HepG2 (cell line): ENCODE results near the gene GGA3. TPM values are rescaled to one million over a fixed set of nuclear protein-coding genes. Genes with fewer than 3 reads are reported as not detected.

ENCODE experiments used
- EZH2 ChIP-seq: conservative IDR thresholded peaks from 2 replicates; pipeline ENCODE4 v1.6.1; 2012; ENCODE audit warnings: mild to moderate bottlenecking, low read depth, low read length, moderate library complexity
- HOXA5 ChIP-seq: sonication (generic); formaldehyde crosslinking; IDR thresholded peaks from 2 replicates; pipeline ENCODE4 v1.4.0; 2020; ENCODE audit warnings: missing genetic modification reagents
- IKZF1 ChIP-seq: fragments of 450-650 bp; IDR thresholded peaks from 2 replicates; pipeline ENCODE4 v1.7.1; 2016
- LCORL ChIP-seq, 2 experiments: fragments of 450-650 bp in 1 of 2; sonication (generic) in 1 of 2; formaldehyde crosslinking in 1 of 2; IDR thresholded peaks; 2 replicates each; pipeline versions ENCODE4 v1.5.0 to v1.6.1; 2017 to 2020; ENCODE audit warnings: antibody characterized with exemption in 1 of 2, missing genetic modification reagents in 1 of 2
- MEF2D ChIP-seq: sonication (generic); formaldehyde crosslinking; IDR thresholded peaks from 2 replicates; pipeline ENCODE4 v1.5.1; 2020; ENCODE audit warnings: mild to moderate bottlenecking, missing genetic modification reagents
- MIXL1 ChIP-seq: IDR thresholded peaks from 2 replicates; pipeline ENCODE4 v1.6.1; 2016
- NAIF1 ChIP-seq: sonication (generic); formaldehyde crosslinking; IDR thresholded peaks from 2 replicates; pipeline ENCODE4 v1.5.0; 2020; ENCODE audit warnings: mild to moderate bottlenecking, missing genetic modification reagents, borderline replicate concordance
- NFATC3 ChIP-seq: sonication (generic); formaldehyde crosslinking; IDR thresholded peaks from 2 replicates; pipeline ENCODE4 v1.5.1; 2020; ENCODE audit warnings: mild to moderate bottlenecking, missing genetic modification reagents
- RBFOX2 ChIP-seq: fragments of 200-400 bp; formaldehyde crosslinking; IDR thresholded peaks from 2 replicates; pipeline ENCODE4 v1.6.1; 2017; ENCODE audit warnings: low read depth, mild to moderate bottlenecking, low read length
- TAF15 ChIP-seq: fragments of 200-400 bp; formaldehyde crosslinking; IDR thresholded peaks from one replicate; pipeline ENCODE4 v1.6.1; 2018; ENCODE audit warnings: mild to moderate bottlenecking, low read depth, low read length; ENCODE audit not compliant: poor library complexity, severe bottlenecking
- TEAD2 ChIP-seq: sonication (generic); formaldehyde crosslinking; IDR thresholded peaks from 2 replicates; pipeline ENCODE4 v1.9.0; 2021; ENCODE audit warnings: missing genetic modification reagents
- ZFP36L2 ChIP-seq: sonication (generic); formaldehyde crosslinking; IDR thresholded peaks from 2 replicates; pipeline ENCODE4 v1.4.0; 2020; ENCODE audit warnings: missing genetic modification reagents
- ZMYM3 ChIP-seq: sonication (generic); formaldehyde crosslinking; IDR thresholded peaks from 2 replicates; pipeline ENCODE4 v1.5.1; 2020; ENCODE audit warnings: mild to moderate bottlenecking, missing genetic modification reagents
- ZNF24 ChIP-seq: fragments of 450-650 bp; IDR thresholded peaks from 2 replicates; pipeline ENCODE4 v1.6.1; 2017; ENCODE audit warnings: antibody characterized with exemption, mild to moderate bottlenecking
- ZNF253 ChIP-seq: sonication (generic); formaldehyde crosslinking; IDR thresholded peaks from 2 replicates; pipeline ENCODE4 v1.8.0; 2022; ENCODE audit warnings: mild to moderate bottlenecking, missing genetic modification reagents, borderline replicate concordance
- ZNF260 ChIP-seq: sonication (generic); formaldehyde crosslinking; IDR thresholded peaks from 2 replicates; pipeline ENCODE4 v1.4.0; 2020; ENCODE audit warnings: missing genetic modification reagents, low read depth, mild to moderate bottlenecking, borderline replicate concordance
- ZNF883 ChIP-seq: sonication (generic); formaldehyde crosslinking; IDR thresholded peaks from 2 replicates; pipeline ENCODE4 v1.5.1; 2020; ENCODE audit warnings: mild to moderate bottlenecking, missing genetic modification reagents; ENCODE audit errors: not compliant biosample characterization
- ZNF891 ChIP-seq: sonication (generic); formaldehyde crosslinking; IDR thresholded peaks from 2 replicates; pipeline ENCODE4 v1.5.0; 2020; ENCODE audit warnings: mild to moderate bottlenecking, missing genetic modification reagents
- ZSCAN21 ChIP-seq: sonication (generic); formaldehyde crosslinking; IDR thresholded peaks from 2 replicates; pipeline ENCODE4 v1.8.0; 2022; ENCODE audit warnings: mild to moderate bottlenecking, missing genetic modification reagents, moderate library complexity, borderline replicate concordance
- polyA plus RNA-seq, 8 experiments: library from polyadenylated mRNA; depleted of rRNA in 3 of 8; stranded (reverse) in 7 of 8; unstranded in 1 of 8; fragments of >200 nt; fragmentation: Illumina TruSeq in 4 of 8; extraction: Trizol in 4 of 8; gene quantifications; 2 replicates each; pipeline versions ENCODE4 v1.2.1 to v1.2.3, GENCODE V29; 2011 to 2016; ENCODE audit warnings: low read depth in 4 of 8, missing spikeins in 1 of 8, mixed read lengths in 1 of 8; ENCODE audit not compliant: insufficient read depth in 1 of 8
- total RNA-seq, 5 experiments: library from RNA; depleted of rRNA; stranded (reverse); fragments of >200 nt; fragmentation: Illumina TruSeq; extraction: Trizol; gene quantifications; 2 replicates each; pipeline ENCODE4 v1.2.3, GENCODE V29; 2016; ENCODE audit warnings: low read depth in 1 of 5
- TF ChIP-seq, protein P1 (sequence below): sonication (generic); formaldehyde crosslinking; IDR thresholded peaks from 2 replicates; pipeline ENCODE4; 2020; ENCODE audit warnings: missing genetic modification reagents, mild to moderate bottlenecking, borderline replicate concordance
- TF ChIP-seq, protein P2 (sequence below): sonication (generic); formaldehyde crosslinking; IDR thresholded peaks from 2 replicates; pipeline ENCODE4 v1.4.0; 2020; ENCODE audit warnings: missing genetic modification reagents, borderline replicate concordance
- TF ChIP-seq, protein P3 (sequence below): sonication (generic); formaldehyde crosslinking; IDR thresholded peaks from 2 replicates; pipeline ENCODE4 v1.9.0; 2021; ENCODE audit warnings: missing genetic modification reagents, borderline replicate concordance

GGA3 gene
- total and polyA plus RNA-seq, 2 of the 13 experiments (the other 11 are each of a cell fraction or from before 2014, with no cell fraction given), result 28.4 to 43.7 TPM

DNA sequence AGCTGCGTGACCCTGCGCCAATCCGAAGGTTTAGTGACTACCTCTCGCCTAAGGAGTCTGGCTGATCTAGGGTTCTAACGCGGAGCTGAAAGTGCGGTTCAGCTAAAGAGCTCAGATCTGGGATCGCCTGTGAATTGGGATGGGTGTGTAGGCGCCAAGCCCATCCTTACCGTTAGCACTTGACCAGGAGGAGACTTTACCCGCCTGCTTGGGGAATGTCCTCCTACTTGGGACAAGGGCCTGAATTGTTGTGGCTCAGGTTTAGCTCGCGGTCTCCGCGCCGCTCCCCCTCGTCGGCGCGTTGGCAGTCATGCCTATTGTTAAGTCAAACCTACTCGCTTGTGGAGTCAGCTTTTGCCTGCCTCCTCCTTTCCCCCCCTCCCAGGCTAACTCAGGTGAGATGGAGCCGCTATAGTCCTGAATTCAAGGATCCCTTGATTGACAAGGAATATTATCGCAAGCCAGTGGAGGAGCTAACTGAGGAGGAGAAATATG is 753 bp upstream of the GGA3 start (continued):
- TF ChIP-seq, protein P1, sequence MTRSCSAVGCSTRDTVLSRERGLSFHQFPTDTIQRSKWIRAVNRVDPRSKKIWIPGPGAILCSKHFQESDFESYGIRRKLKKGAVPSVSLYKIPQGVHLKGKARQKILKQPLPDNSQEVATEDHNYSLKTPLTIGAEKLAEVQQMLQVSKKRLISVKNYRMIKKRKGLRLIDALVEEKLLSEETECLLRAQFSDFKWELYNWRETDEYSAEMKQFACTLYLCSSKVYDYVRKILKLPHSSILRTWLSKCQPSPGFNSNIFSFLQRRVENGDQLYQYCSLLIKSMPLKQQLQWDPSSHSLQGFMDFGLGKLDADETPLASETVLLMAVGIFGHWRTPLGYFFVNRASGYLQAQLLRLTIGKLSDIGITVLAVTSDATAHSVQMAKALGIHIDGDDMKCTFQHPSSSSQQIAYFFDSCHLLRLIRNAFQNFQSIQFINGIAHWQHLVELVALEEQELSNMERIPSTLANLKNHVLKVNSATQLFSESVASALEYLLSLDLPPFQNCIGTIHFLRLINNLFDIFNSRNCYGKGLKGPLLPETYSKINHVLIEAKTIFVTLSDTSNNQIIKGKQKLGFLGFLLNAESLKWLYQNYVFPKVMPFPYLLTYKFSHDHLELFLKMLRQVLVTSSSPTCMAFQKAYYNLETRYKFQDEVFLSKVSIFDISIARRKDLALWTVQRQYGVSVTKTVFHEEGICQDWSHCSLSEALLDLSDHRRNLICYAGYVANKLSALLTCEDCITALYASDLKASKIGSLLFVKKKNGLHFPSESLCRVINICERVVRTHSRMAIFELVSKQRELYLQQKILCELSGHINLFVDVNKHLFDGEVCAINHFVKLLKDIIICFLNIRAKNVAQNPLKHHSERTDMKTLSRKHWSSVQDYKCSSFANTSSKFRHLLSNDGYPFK, result no peak
- TF ChIP-seq ZNF883 (CRISPR knock-in tag) (peak; percentile 42), LCORL (IDR thresholded peaks at IDR 0.05) (no peak), LCORL (CRISPR knock-in tag; IDR thresholded peaks at IDR 0.05) (0 out of 2 replicates have a peak, but pooled peaks have one; percentile 7), ZFP36L2 (no peak), NAIF1 (CRISPR knock-in tag) (peak; percentile 71; the same call in 1 of the 2 replicates), ZNF891 (CRISPR knock-in tag) (0 out of 2 replicates have a peak, but pooled peaks have one; percentile 7), ZNF260 (CRISPR knock-in tag) (no peak), TEAD2 (CRISPR knock-in tag) (no peak), TAF15 (no peak), IKZF1 (no peak), ZSCAN21 (CRISPR knock-in tag) (no peak), ZNF253 (CRISPR knock-in tag) (no peak), EZH2 (no peak), ZMYM3 (CRISPR knock-in tag) (no peak), ZNF24 (no peak), MIXL1 (CRISPR knock-in tag) (no peak), RBFOX2 (no peak), HOXA5 (CRISPR knock-in tag) (no peak), NFATC3 (CRISPR knock-in tag) (no peak), MEF2D (CRISPR knock-in tag) (no peak)
- TF ChIP-seq, protein P2, sequence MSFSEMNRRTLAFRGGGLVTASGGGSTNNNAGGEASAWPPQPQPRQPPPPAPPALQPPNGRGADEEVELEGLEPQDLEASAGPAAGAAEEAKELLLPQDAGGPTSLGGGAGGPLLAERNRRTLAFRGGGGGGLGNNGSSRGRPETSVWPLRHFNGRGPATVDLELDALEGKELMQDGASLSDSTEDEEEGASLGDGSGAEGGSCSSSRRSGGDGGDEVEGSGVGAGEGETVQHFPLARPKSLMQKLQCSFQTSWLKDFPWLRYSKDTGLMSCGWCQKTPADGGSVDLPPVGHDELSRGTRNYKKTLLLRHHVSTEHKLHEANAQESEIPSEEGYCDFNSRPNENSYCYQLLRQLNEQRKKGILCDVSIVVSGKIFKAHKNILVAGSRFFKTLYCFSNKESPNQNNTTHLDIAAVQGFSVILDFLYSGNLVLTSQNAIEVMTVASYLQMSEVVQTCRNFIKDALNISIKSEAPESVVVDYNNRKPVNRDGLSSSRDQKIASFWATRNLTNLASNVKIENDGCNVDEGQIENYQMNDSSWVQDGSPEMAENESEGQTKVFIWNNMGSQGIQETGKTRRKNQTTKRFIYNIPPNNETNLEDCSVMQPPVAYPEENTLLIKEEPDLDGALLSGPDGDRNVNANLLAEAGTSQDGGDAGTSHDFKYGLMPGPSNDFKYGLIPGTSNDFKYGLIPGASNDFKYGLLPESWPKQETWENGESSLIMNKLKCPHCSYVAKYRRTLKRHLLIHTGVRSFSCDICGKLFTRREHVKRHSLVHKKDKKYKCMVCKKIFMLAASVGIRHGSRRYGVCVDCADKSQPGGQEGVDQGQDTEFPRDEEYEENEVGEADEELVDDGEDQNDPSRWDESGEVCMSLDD (CRISPR knock-in tag), result no peak
- TF ChIP-seq, protein P3, sequence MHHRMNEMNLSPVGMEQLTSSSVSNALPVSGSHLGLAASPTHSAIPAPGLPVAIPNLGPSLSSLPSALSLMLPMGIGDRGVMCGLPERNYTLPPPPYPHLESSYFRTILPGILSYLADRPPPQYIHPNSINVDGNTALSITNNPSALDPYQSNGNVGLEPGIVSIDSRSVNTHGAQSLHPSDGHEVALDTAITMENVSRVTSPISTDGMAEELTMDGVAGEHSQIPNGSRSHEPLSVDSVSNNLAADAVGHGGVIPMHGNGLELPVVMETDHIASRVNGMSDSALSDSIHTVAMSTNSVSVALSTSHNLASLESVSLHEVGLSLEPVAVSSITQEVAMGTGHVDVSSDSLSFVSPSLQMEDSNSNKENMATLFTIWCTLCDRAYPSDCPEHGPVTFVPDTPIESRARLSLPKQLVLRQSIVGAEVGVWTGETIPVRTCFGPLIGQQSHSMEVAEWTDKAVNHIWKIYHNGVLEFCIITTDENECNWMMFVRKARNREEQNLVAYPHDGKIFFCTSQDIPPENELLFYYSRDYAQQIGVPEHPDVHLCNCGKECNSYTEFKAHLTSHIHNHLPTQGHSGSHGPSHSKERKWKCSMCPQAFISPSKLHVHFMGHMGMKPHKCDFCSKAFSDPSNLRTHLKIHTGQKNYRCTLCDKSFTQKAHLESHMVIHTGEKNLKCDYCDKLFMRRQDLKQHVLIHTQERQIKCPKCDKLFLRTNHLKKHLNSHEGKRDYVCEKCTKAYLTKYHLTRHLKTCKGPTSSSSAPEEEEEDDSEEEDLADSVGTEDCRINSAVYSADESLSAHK (CRISPR knock-in tag), result no peak
